HUDEP-2 (cell line): ENCODE results near the gene ACO1.

ENCODE experiments used
- DNase-seq, 76 experiments: peaks; one replicate each; lab custom pipeline; 2025; ENCODE audit not compliant: unreplicated experiment in 76 of 76; lab: John Stamatoyannopoulos, UW

ACO1 gene

GRCh38 chr9:32483343-32483742, 98.9 kb downstream of the ACO1 start:
- DNase-seq: no peak

DNA sequence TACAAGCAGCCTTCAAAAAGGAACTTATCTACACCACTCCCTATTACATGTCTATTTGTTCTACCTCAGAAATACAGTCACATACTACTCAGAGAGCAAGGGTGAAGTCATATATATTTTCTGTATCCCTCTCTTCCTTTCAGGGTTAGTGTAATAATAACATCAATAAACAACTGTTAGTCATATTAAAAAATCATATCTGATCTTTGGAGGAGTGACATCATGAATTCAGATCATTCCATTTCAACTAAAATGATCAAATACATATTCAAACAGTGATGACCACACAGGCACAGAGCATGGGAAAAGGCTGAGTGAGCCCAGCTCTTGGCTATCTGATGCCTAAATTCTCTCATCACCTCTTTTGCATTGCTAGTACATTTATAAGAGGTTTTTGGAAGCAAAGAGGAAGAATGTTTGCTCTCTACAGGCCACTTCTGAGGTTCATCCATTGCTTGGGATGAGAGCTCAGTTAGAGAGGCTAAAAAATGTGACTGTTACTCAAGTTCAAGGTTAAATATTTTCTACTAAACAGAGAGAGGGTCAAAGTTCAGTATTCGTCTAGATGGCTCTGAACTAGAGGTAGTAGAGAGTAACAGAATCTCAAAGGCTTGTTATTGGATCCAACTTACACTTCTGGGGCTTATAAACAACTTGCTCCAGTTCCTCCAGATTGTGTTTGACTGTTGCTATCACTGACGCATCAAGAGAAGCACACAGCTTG, 102.6 kb downstream of the ACO1 start:
- DNase-seq: no peak

- no peak for DNase-seq
These were observed 103.5 kb downstream of the ACO1 start for GRCh38 chr9:32487981-32488380.

GRCh38 chr9:32490601-32491000, 106.2 kb downstream of the ACO1 start:
- no peak for DNase-seq

- DNase-seq: no peak
These were observed 113.5 kb downstream of the ACO1 start for GRCh38 chr9:32497921-32498320.

- no peak for DNase-seq
These were observed 116.3 kb downstream of the ACO1 start for GRCh38 chr9:32500768-32501167.

- no peak for DNase-seq
These were observed 117.4 kb downstream of the ACO1 start for GRCh38 chr9:32501868-32502267.

- DNase-seq: no peak
These were observed 118.0 kb downstream of the ACO1 start for GRCh38 chr9:32502464-32502863.

GRCh38 chr9:32503008-32503407, 118.6 kb downstream of the ACO1 start:
- DNase-seq: no peak
